ENCODE data around the gene MXD3.
"Not testable (repeated sequence)": the region's sequence is repeated elsewhere in the genome, so short reads cannot be mapped to it uniquely, and the experiment has no call there.

MXD3 gene

GRCh38 chr5:177343777-177344176, 32.1 kb upstream of the MXD3 start:
- DNase-seq (ENCODE audit: low read depth in 2 of 2), result no peak

DNA sequence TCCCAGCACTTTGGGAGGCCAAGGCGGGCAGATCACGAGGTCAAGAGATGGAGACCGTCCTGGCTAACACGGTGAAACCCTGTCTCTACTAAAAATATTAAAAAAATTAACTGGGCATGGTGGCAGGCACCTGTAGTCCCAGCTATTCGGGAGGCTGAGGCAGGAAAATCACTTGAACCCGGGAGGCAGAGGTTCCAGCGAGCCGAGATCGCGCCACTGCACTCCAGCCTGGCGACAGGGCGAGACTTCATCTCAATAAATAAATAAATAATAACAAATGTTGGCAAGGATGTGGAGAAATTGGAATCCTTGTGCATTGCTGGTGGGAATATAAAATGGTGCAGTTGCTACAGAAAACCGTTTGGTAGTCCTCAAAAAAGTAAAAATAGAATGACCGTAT, 31.3 kb upstream of the MXD3 start:
- not testable (repeated sequence) for DNase-seq (ENCODE audit: low read depth in 2 of 2)

GRCh38 chr5:177339107-177339638, 27.5 kb upstream of the MXD3 start:
- DNase-seq (ENCODE audit: low read depth in 2 of 2), result no peak

DNA sequence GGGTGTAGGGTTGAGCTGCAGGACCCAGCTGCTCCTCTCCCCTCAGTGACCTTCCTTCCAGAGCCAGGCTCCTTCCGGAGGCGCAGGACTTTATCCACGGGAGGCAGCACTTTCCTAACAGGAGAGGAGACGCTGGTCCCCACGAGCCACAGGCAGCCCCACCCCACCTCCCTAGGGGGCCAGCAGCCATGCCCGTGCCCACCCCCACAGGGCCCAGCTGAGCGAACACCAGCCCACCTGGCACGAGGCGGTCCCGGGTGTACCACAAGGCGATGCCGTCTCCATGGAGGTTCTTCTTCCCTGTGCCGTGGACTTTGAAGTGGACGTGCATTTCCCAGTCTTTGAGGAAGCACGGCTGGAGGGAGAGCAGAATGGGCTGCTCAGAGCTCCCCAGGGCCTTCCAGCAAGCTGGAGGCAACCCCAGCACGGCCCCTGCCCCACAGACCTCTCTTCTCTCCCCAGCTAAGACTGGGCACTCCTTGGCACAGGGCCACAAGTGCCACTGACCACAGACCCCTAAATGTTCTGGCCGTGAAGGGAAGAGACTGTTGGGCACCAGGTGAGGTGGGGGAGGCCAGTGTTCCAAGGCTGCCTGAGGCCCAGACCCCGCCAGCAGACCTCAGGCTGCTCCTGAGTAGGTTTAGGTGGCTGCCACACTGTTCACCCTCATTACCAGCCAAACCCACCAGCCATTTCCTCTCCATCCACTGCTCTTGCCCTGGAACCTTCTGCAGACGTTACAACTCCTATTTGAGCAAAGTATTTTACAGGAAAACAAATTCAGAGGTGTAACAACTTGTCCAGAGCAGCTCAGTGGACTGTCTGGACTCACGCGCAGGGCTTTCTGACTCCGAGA, 26.8 kb upstream of the MXD3 start:
- DNase-seq (ENCODE audit: low read depth in 2 of 2), result no peak

DNA sequence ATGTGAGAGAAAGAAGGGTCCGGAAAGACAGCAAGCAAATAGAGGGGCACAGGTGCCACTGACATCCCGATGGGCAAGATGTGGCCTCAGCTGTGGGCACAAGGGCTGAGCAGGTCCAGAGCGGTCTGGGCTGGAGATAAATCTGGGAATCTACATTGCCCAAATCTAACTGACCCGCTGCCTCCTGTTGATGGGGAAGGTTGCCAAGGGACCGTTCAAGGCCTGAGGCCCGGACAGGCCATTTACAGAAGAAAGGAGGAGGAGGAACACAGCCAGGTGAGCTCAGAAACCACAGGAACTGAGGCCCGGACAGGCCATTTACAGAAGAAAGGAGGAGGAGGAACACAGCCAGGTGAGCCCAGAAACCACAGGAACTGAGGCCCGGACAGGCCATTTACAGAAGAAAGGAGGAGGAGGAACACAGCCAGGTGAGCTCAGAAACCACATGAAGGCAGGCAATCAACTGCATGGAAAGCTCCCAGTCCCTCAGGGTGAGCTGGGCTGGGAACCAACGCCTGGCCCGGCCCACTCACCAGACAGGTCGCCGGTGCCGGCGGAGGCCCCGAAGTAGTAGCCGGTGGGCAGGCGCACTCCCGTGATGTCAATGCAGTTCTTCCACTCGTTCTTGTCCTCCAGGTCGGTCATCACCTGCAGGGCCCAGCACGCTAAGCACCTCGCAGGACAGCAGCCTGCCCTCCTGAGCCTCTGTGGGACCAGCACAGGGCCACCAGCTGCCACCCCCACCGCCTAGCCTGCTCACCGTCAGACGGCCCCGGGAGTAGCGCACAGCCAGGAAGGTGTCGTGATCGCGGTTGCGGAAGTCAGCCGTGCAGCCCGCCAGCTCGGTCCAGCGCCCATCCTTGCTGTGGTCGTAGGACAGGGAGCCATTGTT, 25.2 kb upstream of the MXD3 start:
- no peak for DNase-seq (ENCODE audit: low read depth in 2 of 2)

GRCh38 chr5:177336112-177336511, 24.4 kb upstream of the MXD3 start:
- DNase-seq (ENCODE audit: low read depth in 2 of 2), result no peak

GRCh38 chr5:177335701-177336065, 24.0 kb upstream of the MXD3 start:
- DNase-seq (ENCODE audit: low read depth in 2 of 2), result no peak

GRCh38 chr5:177334781-177335700, 23.3 kb upstream of the MXD3 start:
- no peak for DNase-seq (ENCODE audit: low read depth in 2 of 2)

DNA sequence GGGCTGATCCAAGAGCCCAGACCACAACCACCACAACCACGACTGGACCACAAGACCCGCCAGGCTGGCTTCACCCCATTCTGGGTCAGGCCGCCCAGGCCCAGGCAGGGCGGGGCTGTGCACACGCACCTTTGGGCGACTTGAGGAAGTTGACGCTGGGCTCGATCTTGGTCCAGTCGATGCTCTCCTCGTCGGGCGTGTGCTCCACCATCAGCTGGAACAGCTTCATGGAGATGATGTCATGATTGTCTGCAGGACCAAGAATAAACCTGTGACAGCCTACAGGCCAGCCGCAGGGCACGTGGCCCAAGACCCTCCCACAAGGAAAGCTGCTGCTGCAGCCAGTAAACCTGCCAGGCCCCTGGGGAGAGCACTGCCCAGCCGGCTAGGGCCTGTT, 22.5 kb upstream of the MXD3 start:
- no peak for DNase-seq (ENCODE audit: low read depth in 2 of 2)

- no peak for DNase-seq (ENCODE audit: low read depth in 2 of 2)
These were observed 21.9 kb upstream of the MXD3 start for GRCh38 chr5:177333420-177334154.

GRCh38 chr5:177332896-177333260, 21.2 kb upstream of the MXD3 start:
- no peak for DNase-seq (ENCODE audit: low read depth in 2 of 2)

GRCh38 chr5:177332031-177332895, 20.6 kb upstream of the MXD3 start:
- no peak for DNase-seq (ENCODE audit: low read depth in 2 of 2)

DNA sequence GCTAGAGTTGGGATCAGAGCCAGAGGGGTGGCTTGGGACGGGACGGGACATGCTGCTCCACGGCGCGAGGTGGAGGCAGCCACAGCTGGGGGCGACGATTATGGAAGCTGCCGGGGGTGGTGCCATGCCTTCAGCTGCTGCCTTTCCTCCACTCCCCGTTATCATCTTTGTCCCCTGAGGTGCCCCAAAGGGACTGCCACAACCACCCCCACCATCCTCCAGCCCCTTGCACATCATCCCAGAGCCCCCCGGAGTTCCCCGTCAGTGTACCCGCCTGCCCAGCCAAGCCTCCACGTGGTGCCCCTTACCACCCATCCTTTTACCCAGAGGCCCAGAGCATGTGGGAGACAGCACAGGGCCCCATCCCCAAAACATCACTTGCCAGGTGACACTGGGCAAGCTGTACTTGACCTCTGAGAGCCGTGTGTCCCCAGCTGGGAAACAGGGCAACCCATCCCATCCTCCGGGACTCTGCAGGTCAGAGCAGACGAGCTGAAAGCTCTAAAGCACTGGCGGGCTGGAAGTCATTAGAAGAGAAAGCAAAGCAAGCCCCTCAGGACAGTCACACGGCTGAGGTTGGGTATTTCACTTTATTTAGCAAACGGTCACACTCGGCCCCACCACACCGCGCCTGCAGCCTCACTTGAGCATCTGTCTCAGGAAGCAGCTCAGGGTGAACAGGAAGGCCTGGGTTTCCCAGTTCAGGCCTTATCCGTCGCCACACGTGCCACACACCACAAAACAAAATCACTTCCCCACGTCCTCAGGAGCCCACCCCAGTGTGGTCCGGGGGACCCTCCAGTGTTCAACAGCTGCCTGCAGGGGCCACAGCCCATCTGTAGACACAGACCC, 19.5 kb upstream of the MXD3 start:
- no peak for DNase-seq (ENCODE audit: low read depth in 2 of 2)

DNA sequence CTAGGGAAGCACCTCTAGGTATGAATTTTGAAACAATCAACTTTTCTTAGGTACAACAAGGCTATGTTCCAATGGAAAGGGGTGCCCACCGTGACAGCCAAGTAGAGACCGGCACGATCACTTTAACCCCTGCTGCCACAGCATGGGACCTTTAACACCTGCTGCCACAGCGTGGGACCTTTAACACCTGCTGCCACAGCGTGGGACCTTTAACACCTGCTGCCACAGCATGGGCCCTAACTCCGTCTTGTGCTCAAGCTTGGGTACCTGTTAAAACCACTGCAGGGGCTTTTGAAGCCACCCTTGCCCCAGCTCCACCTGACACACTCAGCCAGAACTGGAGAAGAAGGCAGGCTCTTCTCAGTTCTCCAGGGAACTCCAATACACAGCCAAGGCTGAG, 18.2 kb upstream of the MXD3 start:
- no peak for DNase-seq (ENCODE audit: low read depth in 2 of 2)

GRCh38 chr5:177328545-177329231, 17.0 kb upstream of the MXD3 start:
- DNase-seq (ENCODE audit: low read depth in 2 of 2), result no peak

DNA sequence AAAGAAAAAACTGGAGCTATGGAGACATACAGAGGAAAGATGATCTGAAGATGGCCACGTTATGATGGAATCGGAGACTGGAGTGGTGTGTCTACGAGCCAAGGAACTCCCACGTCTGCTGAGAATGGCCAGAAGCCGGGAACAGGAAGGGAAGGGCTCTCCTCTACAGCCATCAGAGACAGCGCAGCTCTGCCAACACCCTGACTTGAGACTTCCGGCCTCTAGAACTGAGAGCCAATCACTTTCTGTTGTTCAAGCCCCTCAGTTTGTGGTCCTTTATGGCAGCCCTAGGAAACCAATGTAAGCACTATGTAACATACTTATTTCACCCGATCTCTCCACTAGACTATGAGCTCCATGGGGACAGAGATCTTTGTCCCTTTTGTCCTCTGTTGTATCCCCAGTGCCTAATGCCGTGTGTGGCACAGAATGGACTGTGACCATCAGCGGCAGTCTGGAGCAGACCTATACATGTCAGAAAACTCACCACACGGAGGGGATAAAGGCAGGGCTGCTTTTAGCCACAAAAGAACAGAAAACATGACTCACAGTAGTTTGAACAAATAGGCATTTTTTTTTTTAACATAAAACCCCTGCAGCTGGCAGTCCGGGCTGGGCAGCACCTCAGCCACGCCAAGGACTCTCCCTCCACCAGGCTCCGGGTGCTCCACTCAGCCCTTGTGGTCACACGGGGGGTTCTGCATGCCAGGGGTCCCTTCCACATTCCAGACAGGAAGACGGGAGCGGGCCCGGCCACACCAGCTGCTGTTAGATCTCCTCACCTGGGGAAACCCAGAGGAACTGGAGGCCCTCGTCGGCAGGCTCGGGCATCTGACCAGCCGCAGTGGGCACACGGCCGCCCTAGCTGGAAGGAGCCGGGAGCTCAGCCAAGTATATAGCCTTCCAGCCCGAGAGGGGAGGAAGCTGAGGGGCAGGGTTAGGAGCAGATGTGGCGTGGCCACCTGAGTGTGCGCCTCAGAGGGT, 16.1 kb upstream of the MXD3 start:
- no peak for DNase-seq (ENCODE audit: low read depth in 2 of 2)

- DNase-seq (ENCODE audit: low read depth in 2 of 2), result no peak
These were observed 14.2 kb upstream of the MXD3 start for GRCh38 chr5:177325868-177326381.
